AG09309 (cell line): ENCODE data around the gene CAPN8.
A peak's percentile ranks its signal among the peaks of the same experiment; 100 is the strongest.

ENCODE experiments used
- DNase-seq: peaks from one replicate; pipeline ENCODE4 v3.0.0-alpha.2; 2010; ENCODE audit warnings: low read depth
- H3K4me3 ChIP-seq: 2 replicates; pipeline ENCODE4 v1.5.1; 2011; ENCODE audit warnings: mild to moderate bottlenecking, low read depth, low read length, moderate library complexity; ENCODE audit not compliant: control insufficient read depth
- TF ChIP-seq, protein P1 (sequence below): IDR thresholded peaks from 2 replicates; pipeline ENCODE4 v1.5.1; 2011; ENCODE audit warnings: mild to moderate bottlenecking, low read depth, low read length, inconsistent platforms; ENCODE audit not compliant: insufficient read depth, control insufficient read depth; ENCODE audit errors: missing control alignments

CAPN8 gene

DNA sequence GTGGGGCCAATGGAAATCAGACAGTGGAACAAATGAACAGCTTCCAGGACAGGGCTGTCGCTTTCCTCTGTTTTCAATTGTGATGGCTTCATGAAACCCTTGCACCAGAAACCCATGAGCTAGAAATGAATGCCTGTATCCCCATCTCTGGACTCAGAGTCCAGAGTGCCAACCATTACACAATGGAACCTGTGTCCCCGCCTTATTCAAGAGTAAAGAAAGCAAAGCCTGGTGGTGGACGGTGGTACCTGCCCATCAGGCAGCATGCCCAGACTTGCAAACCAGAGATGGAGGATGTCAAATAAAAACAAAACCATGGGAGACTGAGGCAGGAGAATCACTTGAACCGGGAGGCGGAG lies 42.5 kb upstream of the CAPN8 start:
- no peak overlapping the region for H3K4me3 ChIP-seq
- no peak for DNase-seq
- TF ChIP-seq, protein P1, sequence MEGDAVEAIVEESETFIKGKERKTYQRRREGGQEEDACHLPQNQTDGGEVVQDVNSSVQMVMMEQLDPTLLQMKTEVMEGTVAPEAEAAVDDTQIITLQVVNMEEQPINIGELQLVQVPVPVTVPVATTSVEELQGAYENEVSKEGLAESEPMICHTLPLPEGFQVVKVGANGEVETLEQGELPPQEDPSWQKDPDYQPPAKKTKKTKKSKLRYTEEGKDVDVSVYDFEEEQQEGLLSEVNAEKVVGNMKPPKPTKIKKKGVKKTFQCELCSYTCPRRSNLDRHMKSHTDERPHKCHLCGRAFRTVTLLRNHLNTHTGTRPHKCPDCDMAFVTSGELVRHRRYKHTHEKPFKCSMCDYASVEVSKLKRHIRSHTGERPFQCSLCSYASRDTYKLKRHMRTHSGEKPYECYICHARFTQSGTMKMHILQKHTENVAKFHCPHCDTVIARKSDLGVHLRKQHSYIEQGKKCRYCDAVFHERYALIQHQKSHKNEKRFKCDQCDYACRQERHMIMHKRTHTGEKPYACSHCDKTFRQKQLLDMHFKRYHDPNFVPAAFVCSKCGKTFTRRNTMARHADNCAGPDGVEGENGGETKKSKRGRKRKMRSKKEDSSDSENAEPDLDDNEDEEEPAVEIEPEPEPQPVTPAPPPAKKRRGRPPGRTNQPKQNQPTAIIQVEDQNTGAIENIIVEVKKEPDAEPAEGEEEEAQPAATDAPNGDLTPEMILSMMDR, result peak; percentile 17

DNA sequence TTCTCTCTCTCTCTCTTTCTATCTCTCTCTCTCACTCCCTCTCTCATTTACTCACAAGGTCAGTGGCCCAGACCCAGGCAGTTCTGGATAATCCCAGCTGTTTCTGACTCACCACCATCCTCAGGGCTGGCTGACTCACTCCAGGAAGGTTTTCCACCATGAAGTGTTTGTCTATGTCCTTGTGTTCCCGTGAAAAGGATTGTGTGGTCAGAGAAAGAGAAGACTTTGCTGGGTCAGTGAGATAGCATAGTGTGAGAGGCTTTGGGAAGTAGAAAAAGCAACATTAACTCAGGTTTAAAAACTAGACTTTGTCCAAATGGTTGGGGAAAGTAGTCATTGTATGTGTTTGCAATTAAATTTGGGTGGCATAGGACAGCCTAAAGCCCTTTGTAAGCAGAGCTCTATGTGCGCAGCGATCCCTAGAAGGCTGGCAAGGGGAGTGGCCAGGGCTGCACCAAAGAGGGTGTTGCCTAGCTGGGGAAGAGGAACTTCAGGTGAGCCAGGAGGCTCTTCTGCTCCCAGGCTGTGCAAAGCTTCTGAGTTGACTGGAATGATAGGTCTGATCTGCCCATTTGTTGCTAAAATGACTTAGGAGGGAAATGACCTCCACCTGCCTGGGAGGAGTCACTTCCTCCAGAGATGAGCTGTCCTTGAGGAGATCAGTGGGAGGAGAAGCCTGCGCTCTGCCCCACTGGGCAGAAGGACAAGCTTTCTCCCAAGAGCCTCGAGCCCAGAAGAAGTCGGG lies 41.9 kb upstream of the CAPN8 start:
- TF ChIP-seq, protein P1, result no peak
- H3K4me3 ChIP-seq, result no peak overlapping the region
- peak; percentile 96 for DNase-seq

DNA sequence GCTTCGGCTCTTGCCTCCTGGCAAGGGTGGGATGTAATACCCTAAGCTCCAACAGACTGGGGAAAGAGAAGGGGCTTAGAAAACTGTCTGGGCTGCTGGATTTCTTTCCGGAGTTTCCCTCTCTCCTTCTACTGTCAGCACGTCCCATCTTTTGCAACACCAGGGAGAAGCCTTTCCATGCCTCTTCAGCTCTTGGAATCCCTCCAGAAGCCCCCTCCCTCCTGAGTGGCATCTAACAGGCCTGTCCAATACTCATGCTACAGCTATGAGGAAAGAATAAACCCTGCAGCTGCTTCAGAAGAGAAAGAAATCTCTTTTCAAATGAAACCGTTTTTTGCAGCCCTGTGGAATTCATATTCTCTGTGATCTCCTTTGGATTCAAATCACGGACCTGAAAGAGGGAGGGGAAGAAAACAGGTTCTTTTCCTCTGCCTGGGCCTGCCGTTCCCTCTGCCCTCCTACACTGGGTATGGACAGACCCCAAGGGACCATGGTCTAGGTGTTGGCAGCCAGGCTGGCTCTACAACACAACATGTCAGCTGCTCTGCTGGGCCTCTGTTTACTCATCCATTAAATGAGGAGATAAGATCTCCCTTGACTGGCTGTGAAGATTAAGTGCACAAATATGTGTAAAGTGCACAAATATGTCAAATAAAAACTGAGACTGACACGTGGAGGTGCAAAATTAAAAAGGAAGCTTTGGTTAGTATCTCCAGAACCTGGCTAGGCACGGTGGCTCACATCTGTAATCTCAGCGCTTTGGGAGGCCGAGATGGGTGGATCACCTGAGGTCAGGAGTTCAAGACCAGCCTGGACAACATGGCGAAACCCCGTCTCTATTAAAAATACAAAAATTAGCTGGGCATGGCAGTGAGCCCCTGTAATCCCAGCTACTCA lies 40.8 kb upstream of the CAPN8 start:
- TF ChIP-seq, protein P1, result no peak
- no peak overlapping the region for H3K4me3 ChIP-seq
- no peak for DNase-seq

DNA sequence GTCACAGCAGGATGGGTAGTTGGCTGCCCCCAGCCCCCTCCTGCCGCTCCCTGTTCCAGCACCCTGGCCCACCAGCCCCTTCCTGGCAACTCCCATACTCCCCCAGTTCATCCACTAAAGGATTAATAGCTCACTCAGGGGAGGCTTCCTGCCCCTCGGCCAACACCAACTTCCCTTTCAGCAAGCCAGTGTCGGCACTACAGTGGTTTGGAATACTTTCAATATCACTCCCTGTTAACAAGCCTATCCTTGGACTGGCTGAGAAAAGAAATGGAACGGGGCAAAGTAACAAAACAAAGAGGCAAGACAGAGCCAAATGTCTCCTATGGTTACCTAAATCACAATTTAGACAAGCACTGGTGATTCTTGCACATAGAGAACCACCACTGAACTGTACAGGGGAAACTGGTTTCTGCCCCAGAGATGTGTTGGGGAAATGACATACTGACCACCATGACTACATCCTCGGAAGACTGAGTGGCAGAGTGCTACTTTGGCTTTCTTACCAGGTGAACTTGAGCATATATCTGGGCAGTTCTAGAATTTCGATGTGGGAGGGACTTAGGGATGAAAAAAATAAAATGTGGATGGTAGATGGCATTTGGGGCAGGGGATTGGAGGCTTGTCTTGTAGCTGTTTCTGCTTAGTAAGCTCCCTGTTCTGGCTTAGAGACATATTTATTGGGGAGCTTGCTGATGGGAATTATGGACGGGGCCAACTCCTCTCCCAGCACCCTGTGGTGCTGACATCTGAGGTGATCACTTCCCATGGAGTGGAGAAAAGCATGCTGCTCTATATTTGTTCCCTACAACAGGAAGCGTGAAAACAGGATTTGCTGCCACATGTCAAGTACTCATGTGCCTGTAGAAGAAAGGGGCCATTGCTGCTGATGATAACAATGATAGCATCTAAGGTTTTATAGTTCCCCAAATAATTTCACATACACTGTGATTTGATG lies 39.7 kb upstream of the CAPN8 start:
- no peak for DNase-seq
- TF ChIP-seq, protein P1, result no peak
- H3K4me3 ChIP-seq, result no peak overlapping the region

DNA sequence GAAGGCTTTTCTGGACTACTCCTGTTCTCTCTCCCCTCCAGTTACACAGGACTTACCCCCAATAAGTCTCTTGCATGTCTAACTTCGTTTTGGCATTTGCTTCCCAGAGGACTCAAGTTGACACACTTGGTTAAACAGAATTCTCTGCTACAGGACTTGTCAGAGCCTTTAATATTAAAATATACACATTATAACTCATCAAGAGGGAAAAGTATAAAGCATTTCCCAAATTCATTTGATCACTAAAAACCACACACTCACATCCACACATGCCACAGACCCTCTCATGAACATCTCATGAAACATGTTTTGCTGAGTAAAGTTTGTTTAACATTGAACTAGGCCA lies 38.1 kb upstream of the CAPN8 start:
- no peak for DNase-seq
- no peak overlapping the region for H3K4me3 ChIP-seq
- TF ChIP-seq, protein P1, result no peak
